ENCODE results near the gene SUSD1.

The SUSD1 gene

DNA sequence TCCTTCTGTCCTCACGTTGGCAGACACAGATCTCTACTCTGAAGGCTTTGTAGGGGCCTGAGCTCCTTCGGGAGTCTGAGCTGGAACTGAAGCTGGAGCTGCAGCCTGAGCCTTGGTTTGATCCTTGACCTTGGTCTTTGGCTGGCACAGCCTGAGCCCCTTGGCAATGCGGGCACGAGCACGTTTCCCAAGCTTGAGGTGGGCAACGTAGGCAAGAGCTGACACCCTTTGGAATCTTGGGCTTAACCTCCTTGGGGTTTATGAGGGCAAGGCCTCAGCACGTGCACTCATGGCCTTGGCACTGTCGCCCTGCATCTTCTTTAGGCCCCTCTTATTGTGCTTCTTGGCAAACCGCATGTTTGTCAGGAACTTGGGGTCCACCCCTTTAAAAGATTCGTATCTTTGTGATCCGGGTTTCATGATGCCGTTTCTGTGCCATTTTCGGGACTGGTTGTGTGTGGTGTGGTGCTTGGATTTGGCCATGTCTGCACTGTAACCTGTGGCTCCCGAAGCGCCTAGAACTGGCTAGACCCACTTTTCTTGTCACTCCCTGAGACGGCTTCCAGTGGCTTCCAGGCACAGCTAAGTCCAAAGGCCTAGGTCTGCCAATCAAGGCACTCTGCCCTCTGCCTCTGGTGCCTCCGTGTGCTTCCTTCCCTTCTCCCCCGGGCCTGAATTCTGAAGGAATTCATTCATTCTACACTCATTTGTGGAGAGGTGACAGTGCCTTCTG, 1.4 kb downstream of the SUSD1 start:
- H3K27ac ChIP-seq = no peak overlapping the region
- TF ChIP-seq, protein P1, sequence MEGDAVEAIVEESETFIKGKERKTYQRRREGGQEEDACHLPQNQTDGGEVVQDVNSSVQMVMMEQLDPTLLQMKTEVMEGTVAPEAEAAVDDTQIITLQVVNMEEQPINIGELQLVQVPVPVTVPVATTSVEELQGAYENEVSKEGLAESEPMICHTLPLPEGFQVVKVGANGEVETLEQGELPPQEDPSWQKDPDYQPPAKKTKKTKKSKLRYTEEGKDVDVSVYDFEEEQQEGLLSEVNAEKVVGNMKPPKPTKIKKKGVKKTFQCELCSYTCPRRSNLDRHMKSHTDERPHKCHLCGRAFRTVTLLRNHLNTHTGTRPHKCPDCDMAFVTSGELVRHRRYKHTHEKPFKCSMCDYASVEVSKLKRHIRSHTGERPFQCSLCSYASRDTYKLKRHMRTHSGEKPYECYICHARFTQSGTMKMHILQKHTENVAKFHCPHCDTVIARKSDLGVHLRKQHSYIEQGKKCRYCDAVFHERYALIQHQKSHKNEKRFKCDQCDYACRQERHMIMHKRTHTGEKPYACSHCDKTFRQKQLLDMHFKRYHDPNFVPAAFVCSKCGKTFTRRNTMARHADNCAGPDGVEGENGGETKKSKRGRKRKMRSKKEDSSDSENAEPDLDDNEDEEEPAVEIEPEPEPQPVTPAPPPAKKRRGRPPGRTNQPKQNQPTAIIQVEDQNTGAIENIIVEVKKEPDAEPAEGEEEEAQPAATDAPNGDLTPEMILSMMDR (IDR thresholded peaks at IDR 0.05) = no peak
- no peak for TF ChIP-seq ZFX (IDR thresholded peaks at IDR 0.05; ENCODE audit: borderline replicate concordance)

DNA sequence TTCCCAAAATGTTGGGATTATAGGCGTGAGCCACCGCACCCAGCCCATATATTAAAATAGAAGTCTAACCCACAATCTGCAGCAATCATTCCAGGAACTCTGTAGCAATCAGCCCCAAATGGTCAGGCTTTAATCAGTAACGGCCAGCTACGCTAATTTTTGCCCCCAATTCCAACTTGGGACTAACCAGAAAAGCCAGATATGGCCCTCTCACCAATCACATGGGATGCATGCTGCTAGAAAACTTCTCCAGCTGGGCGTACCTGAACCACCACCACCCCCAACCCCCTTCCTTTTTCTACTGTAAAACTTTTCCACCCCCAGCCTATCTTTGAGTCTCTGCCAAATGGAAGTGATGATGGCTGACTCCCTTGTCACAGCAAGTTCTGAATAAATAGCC, 4.1 kb downstream of the SUSD1 start:
- no peak overlapping the region for H3K27ac ChIP-seq
- TF ChIP-seq, protein P1 (IDR thresholded peaks at IDR 0.05) = no peak
- no peak for TF ChIP-seq ZFX (IDR thresholded peaks at IDR 0.05; ENCODE audit: borderline replicate concordance)

DNA sequence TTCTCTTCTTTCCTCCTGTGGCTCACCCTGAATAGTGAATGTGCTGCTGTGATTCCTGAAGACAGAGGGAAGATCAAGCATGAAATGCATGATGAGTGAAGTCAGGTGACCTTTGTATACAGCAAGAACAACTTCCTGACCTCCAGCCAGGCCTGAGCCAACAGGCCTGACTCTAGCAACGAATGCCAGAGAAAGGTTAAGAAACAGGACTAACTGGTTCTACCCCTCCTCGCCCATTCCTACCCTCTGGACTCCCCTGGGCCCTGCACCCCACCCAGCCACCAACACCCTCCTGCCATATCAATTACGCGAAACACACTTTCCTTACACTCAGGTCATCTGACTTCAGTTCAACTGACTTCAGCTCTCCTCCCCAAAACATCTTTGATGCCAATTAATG, 4.9 kb downstream of the SUSD1 start:
- no peak for TF ChIP-seq ZFX (IDR thresholded peaks at IDR 0.05; ENCODE audit: borderline replicate concordance)
- no peak overlapping the region for H3K27ac ChIP-seq

DNA sequence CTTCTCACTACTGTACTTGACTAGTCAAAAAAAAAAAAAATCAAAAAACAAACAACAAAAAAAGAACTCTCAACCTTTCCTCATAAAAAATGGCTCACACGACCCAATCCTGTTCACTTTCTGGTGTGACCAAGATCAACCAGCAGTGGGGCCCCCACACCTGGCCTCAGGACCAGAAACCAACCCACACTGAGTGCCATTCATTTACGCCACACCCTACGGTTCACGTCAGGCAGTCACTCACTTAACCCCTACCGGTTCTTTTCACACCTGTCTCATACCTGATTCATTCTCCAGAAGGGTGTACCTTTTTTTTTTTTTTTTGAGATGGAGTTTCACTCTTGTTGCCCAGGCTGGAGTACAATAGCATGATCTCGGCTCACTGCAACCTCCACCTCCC, 5.7 kb downstream of the SUSD1 start:
- TF ChIP-seq, protein P1 (IDR thresholded peaks at IDR 0.05) = no peak
- TF ChIP-seq ZFX (IDR thresholded peaks at IDR 0.05; ENCODE audit: borderline replicate concordance) = no peak
- H3K27ac ChIP-seq = no peak overlapping the region

DNA sequence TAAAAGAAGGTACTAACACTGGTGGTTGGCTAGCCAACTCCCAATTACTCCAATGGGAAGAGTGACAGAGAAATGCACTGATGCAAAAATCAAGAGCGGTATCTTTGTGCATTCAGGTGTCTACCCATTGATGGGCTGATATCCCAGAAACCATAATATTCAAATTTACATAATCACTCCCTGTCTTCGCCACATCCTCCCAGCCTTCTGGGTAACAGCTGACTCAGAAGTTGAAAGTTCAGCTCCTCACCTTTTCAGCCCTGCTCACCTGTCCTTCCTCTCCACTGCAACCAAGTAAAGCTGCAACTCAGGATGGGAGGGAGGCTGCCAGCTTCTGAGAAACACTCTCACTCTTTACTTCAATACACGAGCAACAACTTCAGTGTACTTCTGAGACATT, 6.9 kb downstream of the SUSD1 start:
- H3K27ac ChIP-seq = no peak overlapping the region
- no peak for TF ChIP-seq ZFX (IDR thresholded peaks at IDR 0.05; ENCODE audit: borderline replicate concordance)
- TF ChIP-seq, protein P1 (IDR thresholded peaks at IDR 0.05) = no peak

DNA sequence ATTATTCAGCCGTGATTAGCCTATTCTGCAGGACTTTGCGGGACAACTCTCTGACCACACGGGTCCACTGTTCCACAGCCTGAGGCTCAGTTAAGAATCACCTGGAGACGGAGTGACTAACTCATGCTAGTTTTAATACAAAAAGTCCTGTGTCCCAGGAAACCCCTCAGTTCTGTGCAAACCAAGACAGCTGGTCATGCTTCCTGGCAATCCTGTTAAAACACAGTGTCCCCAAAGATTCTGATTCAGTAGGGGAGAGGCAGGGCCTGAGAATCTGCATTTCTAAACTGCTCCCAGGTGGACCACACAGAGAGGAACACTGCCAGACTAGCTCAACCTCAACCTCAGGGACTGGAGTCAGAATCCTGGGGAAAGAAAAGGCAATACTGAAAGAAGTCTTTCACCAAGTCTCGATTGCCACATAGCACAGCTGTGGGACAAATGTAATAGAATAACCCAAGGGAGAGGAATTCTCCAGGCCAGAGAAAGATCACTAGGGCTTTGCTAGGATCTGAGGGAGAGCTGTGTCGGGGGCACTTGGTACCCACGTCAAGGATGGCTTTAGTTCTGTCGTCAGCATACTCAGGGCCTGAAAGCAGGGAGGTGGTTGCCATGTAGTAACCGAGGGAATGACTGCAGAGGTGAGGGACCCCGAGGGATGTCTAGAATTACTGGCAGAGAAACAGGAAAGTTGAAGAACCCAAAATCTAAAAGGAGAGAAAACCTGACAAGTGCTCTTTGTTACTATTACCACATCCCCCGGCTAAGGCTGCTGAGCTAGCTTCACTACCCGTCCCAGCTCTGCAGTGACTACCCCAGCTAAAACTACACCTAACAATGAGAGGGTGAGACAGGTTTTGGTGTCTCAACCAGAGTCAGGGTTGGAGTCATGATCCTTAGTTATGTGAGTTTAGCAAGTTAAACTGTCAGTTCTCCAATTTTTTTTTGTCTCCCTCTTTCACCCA, 8.6 kb downstream of the SUSD1 start:
- TF ChIP-seq, protein P1 (IDR thresholded peaks at IDR 0.05) = no peak
- TF ChIP-seq ZFX (IDR thresholded peaks at IDR 0.05; ENCODE audit: borderline replicate concordance) = no peak
- H3K27ac ChIP-seq = no peak overlapping the region

DNA sequence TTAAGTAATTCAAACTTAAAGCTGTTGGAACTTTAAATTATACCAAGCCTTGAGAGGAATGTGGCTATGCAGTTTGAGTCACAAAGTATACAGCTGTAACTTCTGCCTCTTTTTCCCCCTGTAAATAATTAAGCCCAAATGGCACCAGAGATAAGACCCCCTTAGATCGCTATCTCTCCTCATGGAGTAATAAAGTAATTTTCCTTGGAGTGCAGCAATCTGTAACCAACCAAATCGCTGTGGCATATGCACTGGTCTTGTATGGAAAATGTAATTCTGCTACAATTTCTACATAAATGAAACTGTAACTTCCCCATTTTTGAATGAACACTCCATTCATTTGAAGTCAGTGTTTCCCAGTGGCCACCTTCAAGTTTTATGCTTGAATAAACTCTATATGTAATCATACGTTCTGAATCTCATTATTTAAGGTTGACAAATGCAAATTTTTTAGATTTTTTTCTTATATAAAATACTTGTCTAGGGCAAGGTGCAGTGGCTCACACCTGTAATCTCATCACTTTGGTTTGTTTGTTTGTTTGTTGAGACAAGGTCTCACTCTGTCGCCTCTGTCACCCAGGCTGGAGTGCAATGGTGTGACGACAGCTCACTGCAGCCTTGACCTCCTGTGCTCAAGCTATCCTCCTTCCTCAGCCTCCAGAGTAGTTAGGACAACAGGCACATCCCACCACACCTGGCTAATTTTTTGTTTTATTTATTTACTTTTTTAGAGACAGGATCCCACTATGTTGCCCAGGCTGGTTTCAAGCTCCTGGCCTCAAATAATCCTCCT, 12.3 kb downstream of the SUSD1 start:
- no peak overlapping the region for H3K27ac ChIP-seq
- TF ChIP-seq, protein P1 (IDR thresholded peaks at IDR 0.05) = no peak
- TF ChIP-seq ZFX (IDR thresholded peaks at IDR 0.05; ENCODE audit: borderline replicate concordance) = no peak
